GM20000 (cell line): ENCODE data around the gene EYA2.

Experiments
- DNase-seq: peaks from one replicate; pipeline ENCODE4 v3.0.0; 2012; ENCODE audit warnings: low spot score
- CTCF ChIP-seq: IDR thresholded peaks from 2 replicates; pipeline ENCODE4 v1.5.1; 2012; ENCODE audit warnings: mild to moderate bottlenecking, control low read depth; ENCODE audit errors: extremely low read depth, missing control alignments

The EYA2 gene

DNA sequence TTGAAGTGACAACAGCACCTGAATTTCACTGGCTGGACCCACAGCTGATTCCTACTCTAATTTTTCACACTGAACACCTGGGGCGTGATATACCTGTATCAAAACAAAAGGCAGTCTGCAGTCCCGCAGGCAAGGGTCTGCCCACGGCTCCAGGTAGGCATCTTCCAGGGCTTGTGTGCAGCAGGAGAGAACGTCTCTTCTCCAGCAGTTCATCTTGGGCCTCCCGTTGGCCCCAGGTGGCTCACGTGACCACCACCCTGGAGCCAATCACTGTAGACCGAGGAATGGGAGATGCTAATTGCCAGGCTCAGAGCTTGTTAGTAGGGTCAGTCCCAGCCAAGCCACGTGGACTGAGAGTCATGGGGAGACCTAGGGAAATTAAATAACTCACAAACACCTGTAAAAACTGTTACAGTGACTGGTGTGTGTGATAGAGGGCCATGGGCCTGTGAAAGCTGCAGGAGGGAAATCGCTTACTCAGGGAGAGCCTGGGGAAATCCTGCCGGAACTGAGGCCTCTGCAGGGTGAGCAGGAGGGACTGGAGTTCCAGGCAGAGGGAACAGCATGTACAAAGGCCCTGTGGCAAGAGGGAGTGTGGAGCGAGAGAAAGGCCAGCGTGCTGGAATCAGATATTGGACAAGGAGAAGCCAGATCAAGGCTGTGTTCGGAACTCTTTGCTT is 83.4 kb downstream of the EYA2 start:
- DNase-seq, result no peak
- TF ChIP-seq CTCF, result no peak

GRCh38 chr20:46978951-46979491 is 84.4 kb downstream of the EYA2 start:
- TF ChIP-seq CTCF, result no peak
- DNase-seq, result no peak

GRCh38 chr20:46979603-46980241 is 85.1 kb downstream of the EYA2 start:
- DNase-seq, result no peak
- no peak for TF ChIP-seq CTCF

DNA sequence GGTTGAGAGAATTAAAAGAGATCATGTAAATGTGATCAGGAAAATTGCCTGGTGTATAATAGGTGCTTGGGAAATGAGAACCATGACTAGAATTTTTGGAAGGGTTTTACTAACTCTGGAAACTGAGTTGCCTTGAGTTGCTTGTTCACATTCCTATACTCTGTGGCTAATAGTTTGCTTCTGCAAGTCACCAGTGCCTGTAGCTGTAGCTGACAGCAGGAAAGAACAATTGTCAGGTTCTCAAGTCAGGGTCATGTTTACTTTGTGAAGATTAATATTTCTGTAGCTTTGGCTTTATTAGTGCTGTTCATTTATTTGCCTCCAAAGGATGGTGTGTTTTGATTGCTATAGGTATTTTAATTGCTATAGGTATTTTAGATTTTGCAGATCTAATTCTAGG is 86.5 kb downstream of the EYA2 start:
- DNase-seq, result no peak
- no peak for TF ChIP-seq CTCF

DNA sequence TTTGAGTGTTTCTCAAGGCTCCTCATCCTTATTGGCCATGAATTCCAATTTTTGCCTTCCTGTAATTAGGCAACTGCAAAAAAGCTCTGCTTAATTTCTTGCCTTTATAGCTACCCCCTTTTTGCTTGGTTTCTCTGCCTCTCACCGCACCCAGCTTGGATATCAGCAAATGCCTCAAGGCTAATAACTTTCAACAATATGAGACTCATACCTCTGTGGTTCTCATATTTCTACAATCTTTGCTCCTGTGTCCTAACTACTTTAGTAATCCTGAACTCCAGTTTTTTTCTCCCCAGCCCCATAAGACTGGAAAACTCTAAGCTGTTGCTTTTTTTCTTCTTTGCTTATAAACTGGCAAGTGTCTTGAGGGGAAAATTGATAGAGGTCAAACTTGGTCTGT is 88.8 kb downstream of the EYA2 start:
- TF ChIP-seq CTCF, result no peak
- DNase-seq, result no peak

GRCh38 chr20:46984405-46984804 is 89.8 kb downstream of the EYA2 start:
- TF ChIP-seq CTCF, result no peak
- DNase-seq, result no peak

GRCh38 chr20:46985250-46985649 is 90.6 kb downstream of the EYA2 start:
- TF ChIP-seq CTCF, result no peak
- DNase-seq, result no peak
